HUES48 (cell line): ENCODE data around the gene DMGDH.

Experiments
- H3K27ac ChIP-seq: one replicate; pipeline ENCODE4 v1.7.0; 2013; ENCODE audit warnings: low read depth, low read length, inconsistent platforms
- H3K27me3 ChIP-seq: 2 replicates; pipeline ENCODE4 v1.6.1; 2013; ENCODE audit warnings: mild to moderate bottlenecking, low read length; ENCODE audit not compliant: control insufficient read depth, insufficient read depth
- H3K36me3 ChIP-seq: 2 replicates; pipeline ENCODE4 v1.6.1; 2013; ENCODE audit warnings: low read length; ENCODE audit not compliant: control insufficient read depth, insufficient read depth
- H3K4me1 ChIP-seq: 2 replicates; pipeline ENCODE4 v1.6.1; 2013; ENCODE audit warnings: mild to moderate bottlenecking, low read length; ENCODE audit not compliant: control insufficient read depth, insufficient read depth
- H3K4me3 ChIP-seq: 2 replicates; pipeline ENCODE4 v1.5.1; 2013; ENCODE audit warnings: mild to moderate bottlenecking, low read depth, low read length
- H3K9ac ChIP-seq: 2 replicates; pipeline ENCODE4 v1.6.1; 2013; ENCODE audit warnings: mild to moderate bottlenecking, low read depth, low read length, moderate library complexity
- H3K9me3 ChIP-seq: 2 replicates; pipeline ENCODE4 v1.6.1; 2013; ENCODE audit warnings: low read length; ENCODE audit not compliant: control insufficient read depth, insufficient read depth

Gene DMGDH

DNA sequence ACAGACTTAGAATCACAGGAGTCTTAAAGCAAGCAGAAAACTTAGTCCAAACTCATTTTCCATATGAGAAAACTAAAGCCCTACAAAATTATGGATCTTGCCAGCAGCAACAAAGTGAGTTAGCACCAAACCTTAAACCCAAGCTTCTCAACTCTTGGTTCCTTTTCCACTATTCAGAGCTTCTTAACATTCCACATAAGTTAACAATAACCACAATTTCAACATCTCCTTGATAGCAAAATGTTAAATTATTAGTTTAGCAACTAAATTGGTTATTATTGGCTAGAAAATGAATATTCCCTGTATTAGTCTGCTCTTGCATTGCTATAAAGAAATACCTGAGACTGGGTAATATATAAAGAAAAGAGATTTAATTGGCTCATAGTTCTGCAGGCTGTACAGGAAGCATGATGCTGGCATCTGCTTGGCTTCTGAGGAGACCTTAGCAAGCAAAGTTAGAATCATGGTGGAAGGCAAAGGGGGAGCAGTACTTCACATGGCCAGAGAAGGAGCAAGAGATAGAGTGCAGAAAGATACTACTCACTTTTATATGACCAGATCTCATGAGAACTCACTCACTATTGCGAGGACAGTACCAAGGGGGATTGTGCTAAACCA lies 58.1 kb downstream of the DMGDH start:
- Histone ChIP-seq H3K27ac (no peak overlapping the region), H3K9me3 (peaks cover 8% of the 10 kb centered on the region; the same call in 1 of the 2 replicates), H3K4me3 (no peak overlapping the region), H3K4me1 (no peaks in the 10 kb centered on the region), H3K27me3 (no peaks in the 10 kb centered on the region), H3K36me3 (no peaks in the 10 kb centered on the region), H3K9ac (no peak overlapping the region)

DNA sequence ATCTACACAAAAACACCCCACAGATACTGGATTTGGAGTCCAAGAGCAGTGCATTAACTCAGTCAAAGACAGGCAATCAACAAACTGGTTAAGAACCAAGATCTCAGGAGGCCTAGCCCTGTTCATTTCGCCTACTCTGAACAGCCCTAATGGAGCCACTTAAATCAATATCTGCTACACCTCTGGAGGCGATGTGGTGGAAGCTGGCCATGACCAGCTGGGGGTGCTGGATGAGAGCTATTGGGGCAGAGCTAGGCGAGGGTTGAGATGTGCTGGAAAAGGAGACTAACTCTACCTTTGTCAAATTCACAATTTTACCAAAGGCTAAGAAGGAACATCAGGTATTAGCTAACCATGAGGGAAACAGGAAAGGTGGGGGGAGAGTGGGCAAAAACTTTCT lies 61.1 kb downstream of the DMGDH start:
- H3K9ac ChIP-seq, result no peak overlapping the region
- H3K4me1 ChIP-seq, result no peaks in the 10 kb centered on the region
- no peaks in the 10 kb centered on the region for H3K27me3 ChIP-seq
- no peaks in the 10 kb centered on the region for H3K36me3 ChIP-seq
- peaks cover 8% of the 10 kb centered on the region; the same call in 1 of the 2 replicates for H3K9me3 ChIP-seq
- no peak overlapping the region for H3K27ac ChIP-seq
- no peak overlapping the region for H3K4me3 ChIP-seq

DNA sequence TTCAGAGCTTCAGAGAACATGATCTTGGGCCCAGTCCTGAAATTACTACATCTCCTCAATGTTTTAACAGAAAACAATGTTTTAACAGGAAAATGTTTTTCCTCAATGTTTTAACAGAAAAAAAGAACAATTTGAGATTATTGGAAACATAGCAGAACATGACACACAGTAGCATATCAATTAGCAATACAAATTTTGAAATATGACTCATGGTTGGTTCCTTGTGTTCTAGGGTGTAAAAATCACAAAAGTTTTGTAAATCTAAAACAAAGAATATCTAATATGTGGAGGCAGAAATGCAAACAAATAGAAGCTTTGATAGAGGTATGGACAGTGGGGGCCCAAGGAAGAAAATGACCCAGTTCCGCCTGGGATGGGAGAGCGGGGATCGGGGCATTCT lies 61.6 kb downstream of the DMGDH start:
- Histone ChIP-seq H3K36me3 (no peaks in the 10 kb centered on the region), H3K9ac (no peak overlapping the region), H3K9me3 (peaks cover 5% of the 10 kb centered on the region; the same call in 1 of the 2 replicates), H3K4me3 (no peak overlapping the region), H3K27ac (no peak overlapping the region), H3K27me3 (no peaks in the 10 kb centered on the region), H3K4me1 (no peaks in the 10 kb centered on the region)

DNA sequence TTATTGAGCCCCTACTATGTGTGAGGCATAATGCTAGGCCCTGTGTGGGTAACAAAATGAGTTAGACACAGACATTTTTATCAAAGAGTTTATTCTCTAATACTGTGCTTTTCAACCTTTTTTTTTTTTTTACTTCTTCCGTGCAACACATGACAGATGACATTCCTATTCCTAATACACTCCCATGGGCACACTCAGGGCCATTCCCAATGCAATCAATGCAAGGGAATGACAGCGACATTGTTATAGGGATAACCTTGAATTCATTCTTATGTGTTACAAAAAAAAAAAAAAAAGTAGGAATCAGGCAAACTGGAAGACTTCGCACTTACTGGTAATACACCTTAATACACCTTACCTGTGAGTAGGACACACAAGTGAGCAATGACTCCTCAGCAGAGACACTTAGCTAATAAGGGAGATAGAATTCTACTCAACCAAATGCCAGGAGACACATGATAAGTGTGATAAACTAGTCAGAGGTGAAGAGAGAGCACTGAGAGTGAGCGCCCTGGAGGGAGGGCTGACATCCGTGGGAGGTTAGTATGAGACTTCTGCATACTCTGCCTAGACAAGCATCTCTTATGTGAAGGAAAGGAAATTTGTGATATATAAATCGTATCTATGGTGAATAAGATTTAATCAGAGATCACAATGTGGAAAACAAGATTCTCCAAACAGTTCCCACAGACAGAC lies 63.4 kb downstream of the DMGDH start:
- Histone ChIP-seq H3K27ac (no peak overlapping the region), H3K27me3 (no peaks in the 10 kb centered on the region), H3K4me1 (no peaks in the 10 kb centered on the region), H3K36me3 (no peaks in the 10 kb centered on the region), H3K9ac (no peak overlapping the region), H3K9me3 (no peaks in the 10 kb centered on the region), H3K4me3 (no peak overlapping the region)

DNA sequence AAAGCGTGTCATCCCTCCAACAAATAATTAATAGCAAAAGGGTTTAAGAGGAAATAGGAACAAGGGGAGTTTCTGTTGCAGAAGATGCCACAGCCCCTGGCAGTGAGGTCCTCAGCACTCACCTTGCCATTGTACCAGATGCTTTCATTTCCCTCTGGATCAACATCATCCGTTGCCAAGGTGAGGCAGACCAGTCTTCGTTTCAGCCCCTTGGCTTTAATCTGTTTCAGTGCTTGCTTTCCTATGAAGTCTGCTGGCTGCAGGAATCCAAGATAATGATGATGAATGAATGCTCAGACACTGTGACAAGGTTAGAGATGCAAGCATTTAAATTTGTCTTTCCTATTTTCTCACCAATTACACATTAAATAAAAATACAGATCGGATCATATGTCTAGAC lies 64.3 kb downstream of the DMGDH start:
- H3K9ac ChIP-seq, result no peak overlapping the region
- no peak overlapping the region for H3K4me3 ChIP-seq
- H3K4me1 ChIP-seq, result no peaks in the 10 kb centered on the region
- no peaks in the 10 kb centered on the region for H3K36me3 ChIP-seq
- no peak overlapping the region for H3K27ac ChIP-seq
- H3K27me3 ChIP-seq, result no peaks in the 10 kb centered on the region
- no peaks in the 10 kb centered on the region for H3K9me3 ChIP-seq

DNA sequence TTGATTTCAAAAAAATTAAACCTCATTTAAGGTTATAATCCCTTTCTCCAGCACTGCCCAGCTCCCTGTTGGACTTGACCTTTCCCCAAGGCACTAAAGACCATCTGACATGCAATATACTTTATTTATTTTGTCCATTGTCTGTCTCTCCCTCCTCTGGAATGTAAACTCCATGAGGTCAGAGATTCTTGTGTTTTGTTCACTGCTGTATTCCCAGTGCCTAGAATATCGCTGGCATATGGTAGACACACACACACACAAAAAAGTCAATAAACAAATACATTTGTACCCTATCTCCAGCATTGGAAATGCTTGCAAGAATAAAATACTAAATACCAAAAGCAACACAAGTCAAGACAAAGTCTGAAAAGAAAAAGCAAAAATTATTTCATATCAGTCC lies 67.1 kb downstream of the DMGDH start:
- no peak overlapping the region for H3K4me3 ChIP-seq
- H3K9me3 ChIP-seq, result no peaks in the 10 kb centered on the region
- H3K36me3 ChIP-seq, result no peaks in the 10 kb centered on the region
- no peaks in the 10 kb centered on the region for H3K4me1 ChIP-seq
- no peak overlapping the region for H3K9ac ChIP-seq
- no peaks in the 10 kb centered on the region for H3K27me3 ChIP-seq
- H3K27ac ChIP-seq, result no peak overlapping the region

DNA sequence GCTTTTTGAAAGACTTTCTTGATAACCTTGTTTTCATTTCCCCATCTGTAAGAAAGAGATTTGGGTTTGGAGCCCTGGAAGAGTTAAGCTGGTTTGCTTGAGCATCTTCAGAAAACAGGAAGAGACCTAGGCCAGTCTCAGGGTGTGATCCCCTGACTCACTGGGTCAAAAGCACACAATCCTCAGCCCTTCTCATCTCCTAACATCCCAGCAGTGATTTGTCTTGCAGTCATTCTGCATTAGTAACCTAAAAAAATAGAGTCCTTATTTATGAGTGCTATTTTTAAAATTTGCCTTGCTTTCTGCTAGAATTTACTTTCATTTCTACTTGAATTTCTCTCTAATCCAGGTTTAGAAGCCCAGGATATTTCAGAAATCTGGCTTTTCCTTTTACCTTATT lies 68.0 kb downstream of the DMGDH start:
- no peak overlapping the region for H3K4me3 ChIP-seq
- H3K9me3 ChIP-seq, result no peaks in the 10 kb centered on the region
- H3K27ac ChIP-seq, result no peak overlapping the region
- no peaks in the 10 kb centered on the region for H3K36me3 ChIP-seq
- H3K4me1 ChIP-seq, result no peaks in the 10 kb centered on the region
- H3K9ac ChIP-seq, result no peak overlapping the region
- no peaks in the 10 kb centered on the region for H3K27me3 ChIP-seq

DNA sequence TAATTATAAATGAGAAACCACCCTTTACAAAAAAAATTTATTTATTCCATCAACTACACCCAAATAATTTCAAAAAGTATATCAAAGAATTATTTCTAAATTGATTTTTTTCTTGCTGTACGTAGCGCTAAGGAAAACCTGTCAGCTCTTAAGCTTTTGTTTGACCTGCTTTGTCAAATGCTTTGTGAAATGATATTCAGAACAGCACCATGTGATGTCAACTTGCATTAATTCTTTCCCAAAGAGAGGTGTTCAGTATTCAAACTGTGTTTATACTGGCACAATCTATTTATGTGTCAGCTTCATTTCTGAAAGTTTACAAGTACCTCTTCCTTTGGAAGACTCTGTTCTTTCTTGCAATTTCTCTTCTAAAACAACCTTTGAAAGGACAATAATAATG lies 72.4 kb downstream of the DMGDH start:
- no peak overlapping the region for H3K27ac ChIP-seq
- H3K9ac ChIP-seq, result no peak overlapping the region
- no peaks in the 10 kb centered on the region for H3K9me3 ChIP-seq
- no peaks in the 10 kb centered on the region for H3K36me3 ChIP-seq
- no peaks in the 10 kb centered on the region for H3K4me1 ChIP-seq
- no peak overlapping the region for H3K4me3 ChIP-seq
- H3K27me3 ChIP-seq, result no peaks in the 10 kb centered on the region

DNA sequence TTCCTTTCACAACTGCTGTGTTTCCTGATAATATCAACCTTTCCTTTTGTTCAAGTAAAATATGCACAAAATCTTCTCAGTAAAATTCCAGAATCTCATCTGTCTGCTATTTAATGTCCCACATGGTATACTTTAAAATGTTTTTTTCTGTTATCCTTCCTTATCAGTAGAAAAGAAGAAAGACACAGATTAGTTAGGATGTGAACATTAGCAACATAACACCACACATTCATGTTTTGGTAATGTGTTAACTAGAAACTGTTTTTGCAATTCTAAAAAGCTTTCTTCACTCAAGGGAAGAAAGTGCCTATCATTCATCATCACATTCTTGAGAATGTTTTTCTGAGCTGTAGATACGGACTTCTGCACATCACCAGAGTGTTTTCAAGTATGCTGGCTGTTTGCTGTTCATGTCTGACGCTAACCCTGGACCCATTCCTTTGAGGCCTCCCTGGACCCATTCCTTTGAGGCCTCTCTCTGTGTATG lies 73.9 kb downstream of the DMGDH start:
- no peaks in the 10 kb centered on the region for H3K27me3 ChIP-seq
- H3K9ac ChIP-seq, result no peak overlapping the region
- H3K27ac ChIP-seq, result no peak overlapping the region

DNA sequence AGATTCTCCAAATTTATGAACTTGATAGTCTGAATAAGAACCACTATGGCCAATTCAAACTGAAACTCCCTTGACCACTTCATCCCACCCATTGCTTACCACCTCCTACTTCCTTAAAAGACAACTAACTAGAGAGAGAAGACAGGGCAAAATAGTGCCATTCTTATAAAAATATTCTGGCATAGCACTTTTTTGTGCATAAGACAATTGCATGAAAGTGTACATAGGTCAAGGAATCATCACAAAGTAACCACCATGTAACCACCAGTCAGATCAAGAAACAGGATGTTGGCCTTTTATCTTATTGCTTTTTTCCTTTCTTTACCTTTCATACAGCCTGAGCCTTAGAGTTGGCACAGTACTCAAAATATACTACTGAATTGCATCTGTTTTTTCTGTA lies 76.3 kb downstream of the DMGDH start:
- no peaks in the 10 kb centered on the region for H3K36me3 ChIP-seq
- no peaks in the 10 kb centered on the region for H3K4me1 ChIP-seq
- no peak overlapping the region for H3K27ac ChIP-seq
- no peaks in the 10 kb centered on the region for H3K9me3 ChIP-seq
- H3K27me3 ChIP-seq, result no peaks in the 10 kb centered on the region
- no peak overlapping the region for H3K4me3 ChIP-seq
- H3K9ac ChIP-seq, result no peak overlapping the region

More for the DNA sequence above, 73.9 kb downstream of the DMGDH start:
- Histone ChIP-seq H3K36me3 (no peaks in the 10 kb centered on the region), H3K9me3 (no peaks in the 10 kb centered on the region), H3K4me1 (no peaks in the 10 kb centered on the region), H3K4me3 (no peak overlapping the region)

DNA sequence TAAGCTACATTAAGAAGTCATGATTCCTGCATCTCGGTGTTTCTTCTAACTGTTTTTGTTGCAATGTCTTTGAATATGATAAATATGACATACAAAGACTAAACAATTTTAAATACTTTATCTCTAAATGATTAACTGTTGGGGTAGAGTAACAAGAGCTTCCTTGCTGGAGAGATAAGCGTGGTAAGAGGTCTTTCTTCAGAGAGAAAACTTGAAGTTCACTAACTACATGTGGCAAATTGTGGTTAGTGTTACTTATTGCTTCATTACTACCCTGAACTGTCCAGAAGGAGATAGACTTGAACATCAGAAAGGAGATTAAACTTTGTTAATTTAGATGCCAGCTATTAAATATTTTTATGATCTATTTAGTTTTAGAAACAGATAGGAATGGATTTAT lies 77.3 kb downstream of the DMGDH start:
- Histone ChIP-seq H3K9me3 (no peaks in the 10 kb centered on the region), H3K27me3 (no peaks in the 10 kb centered on the region), H3K9ac (no peak overlapping the region), H3K36me3 (no peaks in the 10 kb centered on the region), H3K27ac (no peak overlapping the region), H3K4me1 (no peaks in the 10 kb centered on the region), H3K4me3 (no peak overlapping the region)
